Natural killer cell (primary cell): Measurements from ENCODE around the gene PPM1D. TPM values are rescaled to one million over a fixed set of nuclear protein-coding genes. Genes with fewer than 3 reads are reported as not detected.
"Not testable (repeated sequence)": the region's sequence is repeated elsewhere in the genome, so short reads cannot be mapped to it uniquely, and the experiment has no call there.

Experiments used
- ATAC-seq, 3 donors: fragments of 150-1000 bp in 2 of 3; fragments of 200-7000 bp in 1 of 3; cut with Tn5 transposase; 1 replicate in 1 of 3; 2 replicates in 2 of 3; pipeline ENCODE4 v1.10.0; 2021; ENCODE audit warnings: mild to moderate bottlenecking in 2 of 3, moderate library complexity in 2 of 3
- DNase-seq, 2 donors: peaks; one replicate each; pipeline versions ENCODE4 v3.0.0 to v3.0.0-alpha.2; 2013 to 2021; ENCODE audit warnings: mixed read lengths in 1 of 2
- H3K27ac ChIP-seq: one replicate; pipeline ENCODE4 v1.5.1; 2013; ENCODE audit warnings: mild to moderate bottlenecking, low read length
- H3K27me3 ChIP-seq: one replicate; pipeline ENCODE4 v1.6.1; 2013; ENCODE audit warnings: low read length; ENCODE audit not compliant: control insufficient read depth, insufficient read depth
- H3K36me3 ChIP-seq: one replicate; pipeline ENCODE4 v1.6.1; 2013; ENCODE audit warnings: low read length; ENCODE audit not compliant: control insufficient read depth, insufficient read depth
- H3K4me1 ChIP-seq: one replicate; pipeline ENCODE4 v1.6.1; 2013; ENCODE audit warnings: low read length; ENCODE audit not compliant: control insufficient read depth, insufficient read depth
- H3K4me3 ChIP-seq: one replicate; pipeline ENCODE4 v1.5.1; 2013; ENCODE audit warnings: low read length
- H3K9me3 ChIP-seq: one replicate; pipeline ENCODE4 v1.6.1; 2013; ENCODE audit warnings: low read length; ENCODE audit not compliant: control insufficient read depth, insufficient read depth
- H3K27ac Mint-ChIP-seq, 2 donors: one replicate each; pipeline ENCODE4 v1.8.0; 2022; ENCODE audit warnings: mild to moderate bottlenecking in 2 of 2, mixed read lengths in 2 of 2, moderate library complexity in 1 of 2
- H3K27me3 Mint-ChIP-seq, 2 donors: one replicate each; pipeline ENCODE4 v1.8.0; 2022; ENCODE audit warnings: low read depth in 2 of 2, mixed read lengths in 2 of 2
- H3K36me3 Mint-ChIP-seq: one replicate; pipeline ENCODE4 v1.8.0; 2022; ENCODE audit warnings: mixed read lengths
- H3K4me1 Mint-ChIP-seq, 2 donors: one replicate each; pipeline ENCODE4 v1.8.0; 2022; ENCODE audit warnings: mixed read lengths in 2 of 2
- H3K4me3 Mint-ChIP-seq: one replicate; pipeline ENCODE4 v1.8.0; 2022; ENCODE audit warnings: mild to moderate bottlenecking, moderate library complexity, mixed read lengths
- H3K9me3 Mint-ChIP-seq, 2 donors: one replicate each; pipeline ENCODE4 v1.8.0; 2022; ENCODE audit warnings: mixed read lengths in 2 of 2
- CTCF ChIP-seq: fragments of 200-600 bp; IDR thresholded peaks from one replicate; pipeline ENCODE4 v1.8.0; 2022; ENCODE audit warnings: antibody characterized with exemption
- WGBS: methylation state at CpG from one replicate; pipeline ENCODE4 v1.1.7; 2013; ENCODE audit warnings: missing lambda C conversion rate; ENCODE audit not compliant: insufficient coverage; 5-methylcytosine and 5-hydroxymethylcytosine counted together
- intact Hi-C: fragments of 100-400 bp; cut with micrococcal nuclease; formaldehyde crosslinking; loops from one replicate; pipeline ENCODE4 v1.14.2; 2022
- total RNA-seq, 4 donors: library from RNA; stranded (reverse); fragments of 120-200 nt in 1 of 4; gene quantifications; one replicate each; pipeline versions ENCODE4 v1.2.3 to v1.2.4, GENCODE V29; 2013 to 2022

Gene PPM1D
- total RNA-seq, 3 donors from 2014 or later (not counting 1 experiment from before 2014, with no cell fraction given): 22.8 to 31.6 (median 27.9) TPM

- no peak overlapping the region for H3K4me3 Mint-ChIP-seq
- Histone ChIP-seq H3K9me3 (no peaks in the 10 kb centered on the region), H3K4me3 (no peak overlapping the region), H3K27ac (no peak overlapping the region), H3K4me1 (no peaks in the 10 kb centered on the region), H3K36me3 (no peaks in the 10 kb centered on the region), H3K27me3 (no peaks in the 10 kb centered on the region)
- WGBS: 91% methylated on average over 4 of the region's 5 CpGs
- no peaks in the 10 kb centered on the region for H3K36me3 Mint-ChIP-seq
- TF ChIP-seq CTCF: no peak
- DNase-seq (no peak), ATAC-seq (no peak)
- intact Hi-C loops: no loop called here
- no peak overlapping the region for H3K27ac Mint-ChIP-seq
- H3K9me3 Mint-ChIP-seq: no peaks in the 10 kb centered on the region
- H3K4me1 Mint-ChIP-seq: no peaks in the 10 kb centered on the region
- peaks cover 7% of the 10 kb centered on the region in 2 donors for H3K27me3 Mint-ChIP-seq
These were observed 9.9 kb upstream of the PPM1D start for GRCh38 chr17:60590070-60590469.

DNA sequence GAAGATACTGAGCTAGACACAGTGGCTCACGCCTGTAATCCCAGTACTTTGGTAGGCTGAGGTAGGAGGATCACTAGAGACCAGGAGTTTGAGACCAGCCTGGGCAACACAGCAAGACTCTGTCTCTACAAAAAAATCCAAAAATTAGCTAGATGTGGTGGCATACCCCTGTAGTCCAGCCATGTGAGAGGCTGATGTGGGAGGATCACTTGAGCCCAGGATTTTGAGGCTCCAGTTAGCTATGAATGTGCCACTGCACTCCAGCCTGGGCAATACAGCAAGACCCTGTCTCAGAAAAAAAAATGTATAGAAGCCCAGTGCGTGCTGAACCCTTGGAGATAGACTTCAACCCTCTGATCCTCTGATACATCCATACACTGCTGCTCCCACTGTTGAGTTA, 7.2 kb upstream of the PPM1D start:
- Histone ChIP-seq H3K4me3 (no peak overlapping the region), H3K27me3 (no peaks in the 10 kb centered on the region), H3K27ac (no peak overlapping the region), H3K36me3 (no peaks in the 10 kb centered on the region), H3K4me1 (no peaks in the 10 kb centered on the region), H3K9me3 (no peaks in the 10 kb centered on the region)
- intact Hi-C loops: no loop called here
- ATAC-seq (no peak), DNase-seq (no peak)
- Mint-ChIP-seq H3K4me3 (no peak overlapping the region), H3K27ac (no peak overlapping the region), H3K9me3 (no peaks in the 10 kb centered on the region), H3K4me1 (no peaks in the 10 kb centered on the region), H3K27me3 (peaks cover 4 to 7% of the 10 kb centered on the region in 2 donors), H3K36me3 (no peaks in the 10 kb centered on the region)
- WGBS: 84% methylated on average over 2 of the region's 2 CpGs
- no peak for TF ChIP-seq CTCF

DNA sequence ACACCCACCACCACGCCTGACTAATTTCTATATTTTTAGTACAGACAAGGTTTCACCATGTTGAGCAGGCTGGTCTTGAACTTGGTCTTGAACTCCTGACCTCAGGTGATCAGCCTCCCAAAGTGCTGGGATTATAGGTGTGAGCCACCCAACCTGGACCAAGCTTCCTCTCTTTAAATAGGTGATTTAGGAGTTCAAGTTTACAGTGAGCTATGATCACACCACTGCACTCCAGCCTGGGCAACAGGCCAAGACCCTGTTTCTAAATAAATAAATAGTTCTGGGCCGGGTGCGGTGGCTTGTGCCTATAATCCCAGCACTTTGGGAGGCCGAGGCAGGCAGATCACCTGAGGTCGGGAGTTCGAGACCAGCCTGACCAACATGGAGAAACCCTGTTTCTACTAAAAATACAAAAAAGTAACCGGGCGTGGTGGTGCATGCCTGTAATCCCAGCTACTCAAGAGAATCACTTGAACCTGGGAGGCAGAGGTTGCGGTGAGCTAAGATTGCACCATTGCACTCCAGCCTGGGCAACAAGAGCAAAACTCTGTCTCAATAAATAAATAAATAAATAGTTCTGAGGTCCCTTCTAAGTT, 6.5 kb upstream of the PPM1D start:
- H3K9me3 Mint-ChIP-seq, H3K27ac Mint-ChIP-seq, DNase-seq, H3K4me3 Mint-ChIP-seq, H3K27ac ChIP-seq, H3K27me3 Mint-ChIP-seq, H3K27me3 ChIP-seq, H3K4me1 ChIP-seq, H3K4me3 ChIP-seq, H3K36me3 ChIP-seq, intact Hi-C loops, H3K36me3 Mint-ChIP-seq, H3K4me1 Mint-ChIP-seq, H3K9me3 ChIP-seq, ATAC-seq: not testable (repeated sequence)
- 92% methylated on average over 8 of the region's 9 CpGs for WGBS

DNA sequence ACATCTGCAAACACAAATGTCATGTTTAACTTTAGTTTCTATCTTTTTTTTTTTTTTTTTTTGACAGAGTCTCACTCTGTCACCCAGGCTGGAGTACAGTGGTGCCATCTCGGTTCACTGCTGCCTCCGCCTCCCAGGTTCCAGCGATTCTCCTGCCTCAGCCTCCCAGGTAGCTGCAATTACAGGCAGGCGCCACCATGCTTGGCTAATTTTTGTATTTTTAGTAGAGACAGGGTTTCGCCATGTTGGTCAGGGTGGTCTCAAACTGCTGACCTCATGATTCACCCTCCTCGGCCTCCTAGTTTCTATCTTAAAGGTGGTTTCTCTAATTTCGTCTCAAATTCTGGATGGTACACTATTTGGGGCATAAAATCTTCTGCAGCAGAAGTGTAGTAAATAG, 5.8 kb upstream of the PPM1D start:
- H3K4me3 Mint-ChIP-seq, DNase-seq, H3K27me3 ChIP-seq, H3K4me3 ChIP-seq, H3K9me3 ChIP-seq, ATAC-seq, H3K9me3 Mint-ChIP-seq, intact Hi-C loops, H3K27me3 Mint-ChIP-seq, H3K4me1 ChIP-seq, H3K36me3 ChIP-seq, H3K27ac Mint-ChIP-seq, H3K36me3 Mint-ChIP-seq, H3K27ac ChIP-seq: not testable (repeated sequence)
- H3K4me1 Mint-ChIP-seq: peaks cover 2 to 11% of the 10 kb centered on the region in 2 donors
- WGBS: 98% methylated on average over 6 of the region's 7 CpGs
